GM08714 (cell line): ENCODE data around the gene PCED1A.
A peak's percentile ranks its signal among the peaks of the same experiment; 100 is the strongest.

Source experiments
- H3K4me3 ChIP-seq: fragments of 200-500 bp; sonication (Bioruptor generic); 2 replicates; pipeline ENCODE4 v1.5.1; 2014; ENCODE audit warnings: mild to moderate bottlenecking, low read length, inconsistent platforms
- ZNF274 ChIP-seq: IDR thresholded peaks from 2 replicates; pipeline ENCODE4 v1.6.1; 2012; ENCODE audit warnings: mild to moderate bottlenecking, low read depth, low read length

The PCED1A gene

DNA sequence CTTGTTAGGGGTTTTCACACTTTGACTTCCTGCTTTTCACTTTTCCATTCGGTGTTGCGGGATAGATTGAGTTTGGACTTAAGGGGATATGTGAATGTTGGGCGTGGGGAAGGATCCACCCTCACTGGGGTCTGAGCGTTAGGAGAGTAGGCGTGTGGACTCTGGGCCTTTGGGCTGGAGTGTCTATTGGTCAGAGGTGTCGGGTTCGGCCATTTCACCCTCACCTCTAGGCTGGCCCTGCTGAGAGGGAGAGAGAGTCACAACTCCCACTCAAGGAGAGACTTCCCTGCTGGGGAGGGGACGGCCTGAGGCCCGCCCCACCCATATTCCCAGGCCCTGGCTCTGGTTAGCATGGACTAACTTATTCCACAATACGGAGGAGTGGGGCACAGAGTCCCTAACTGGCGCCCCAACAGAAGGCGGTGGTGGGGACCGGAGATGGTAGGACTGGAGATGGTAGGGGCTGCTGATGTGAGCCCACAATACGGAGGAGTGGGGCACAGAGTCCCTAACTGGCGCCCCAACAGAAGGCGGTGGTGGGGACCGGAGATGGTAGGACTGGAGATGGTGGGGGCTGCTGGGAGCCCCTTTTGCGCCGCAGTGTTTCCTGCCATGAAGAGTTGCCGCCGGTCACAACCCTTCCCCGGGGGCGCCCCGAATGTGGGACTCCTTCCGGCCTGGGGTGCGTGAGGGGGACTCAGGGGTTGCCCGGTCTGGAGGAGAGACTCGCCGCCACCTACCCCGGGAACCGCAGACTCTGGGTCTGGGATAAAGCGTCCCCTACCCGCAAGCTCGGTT lies 31.4 kb upstream of the PCED1A start:
- no peak for TF ChIP-seq ZNF274
- peak overlapping the region; percentile 44; the same call in 1 of the 2 replicates for H3K4me3 ChIP-seq

DNA sequence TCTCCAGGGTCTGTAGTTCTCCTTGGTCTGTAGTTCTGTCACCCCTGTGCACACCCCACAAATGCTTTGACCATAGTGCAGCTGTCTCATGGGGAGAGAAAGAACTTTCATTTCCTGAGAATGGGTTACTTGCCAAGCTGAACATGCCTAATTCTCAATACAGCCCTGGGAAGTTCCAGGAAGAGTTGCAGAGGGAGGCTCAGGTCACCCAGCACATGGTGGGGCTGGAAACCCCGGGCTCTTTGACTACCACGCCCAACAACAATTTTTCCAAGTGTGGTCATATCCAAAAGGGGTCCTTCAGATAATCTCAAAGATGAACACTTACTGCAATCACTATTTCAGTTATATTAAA lies 30.6 kb upstream of the PCED1A start:
- no peak for TF ChIP-seq ZNF274
- H3K4me3 ChIP-seq: no peak overlapping the region

DNA sequence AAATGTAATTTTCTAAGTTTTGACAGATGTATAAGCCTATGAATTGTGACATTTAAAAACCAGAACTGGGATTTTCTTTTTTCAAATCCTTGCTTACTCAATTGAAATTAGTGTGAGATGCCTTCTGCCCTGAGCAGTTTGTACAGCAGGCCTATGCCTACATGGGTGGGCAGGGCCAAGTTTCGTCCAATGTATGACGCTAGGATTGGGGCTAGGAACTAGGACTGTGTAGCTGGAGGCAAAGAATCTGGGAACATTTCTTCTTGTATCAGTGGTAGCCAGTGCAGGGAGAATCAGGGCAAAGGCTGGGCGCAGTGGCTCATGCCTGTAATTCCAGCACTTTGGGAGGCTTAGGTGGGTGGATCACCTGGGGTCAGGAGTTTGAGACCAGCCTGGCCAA lies 28.9 kb upstream of the PCED1A start:
- no peak overlapping the region for H3K4me3 ChIP-seq

DNA sequence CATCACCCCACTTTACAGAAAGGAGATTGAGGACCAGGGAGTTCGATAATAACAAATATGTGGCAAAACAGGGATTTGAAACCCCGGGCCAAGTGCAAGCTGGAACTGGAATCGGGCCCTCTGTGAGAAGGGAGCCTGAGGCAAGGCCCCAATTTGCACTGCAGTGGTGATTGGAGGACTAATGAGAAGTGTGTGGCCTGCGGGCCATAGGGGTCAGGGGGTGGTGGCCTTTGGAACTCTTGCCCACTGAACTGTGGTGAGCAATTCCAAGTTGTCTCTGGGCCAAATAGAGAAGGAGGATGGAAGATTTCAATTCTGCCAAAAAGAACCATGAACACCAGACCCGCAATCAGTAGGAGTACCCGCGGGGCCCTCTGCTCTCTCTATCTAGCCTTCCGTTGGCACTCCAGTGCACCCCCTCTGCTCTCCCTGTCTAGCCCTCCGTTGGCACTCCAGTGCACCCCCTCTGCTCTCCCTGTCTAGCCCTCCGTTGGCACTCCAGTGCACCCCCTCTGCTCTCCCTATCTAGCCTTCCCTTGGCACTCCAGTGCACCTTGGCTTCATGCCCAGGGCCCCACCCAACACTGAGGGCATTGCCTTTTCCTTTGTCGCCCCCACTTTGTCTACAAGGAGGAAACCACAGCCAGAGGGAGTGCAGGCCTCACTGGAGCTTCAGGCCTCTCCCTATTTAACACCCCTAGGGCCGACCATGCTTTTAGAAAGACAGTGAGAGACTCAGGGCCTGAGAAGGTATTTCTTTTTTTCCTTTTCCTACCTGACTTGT lies 26.8 kb upstream of the PCED1A start:
- H3K4me3 ChIP-seq: no peak overlapping the region
- TF ChIP-seq ZNF274: no peak

More for the DNA sequence above, 28.9 kb upstream of the PCED1A start:
- TF ChIP-seq ZNF274: no peak

DNA sequence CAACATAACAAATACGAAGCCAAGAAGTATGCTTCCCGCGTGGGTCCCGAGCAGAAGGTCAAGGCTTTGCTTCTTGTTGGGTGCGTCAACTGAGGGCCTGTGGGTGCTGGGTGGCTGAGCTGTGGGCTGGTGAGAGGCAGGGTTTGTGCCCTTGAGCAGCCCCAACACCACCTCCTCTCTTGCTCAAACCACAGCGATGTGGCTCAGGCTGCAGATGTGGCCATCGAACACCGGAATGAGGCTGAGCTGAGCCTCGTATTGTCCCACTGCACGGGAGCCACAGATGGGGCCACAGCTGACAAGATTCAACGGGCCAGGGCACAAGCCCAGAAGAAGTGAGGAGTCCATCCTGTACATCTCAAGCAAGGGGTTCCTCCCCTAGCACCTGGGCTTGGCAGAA lies 25.8 kb upstream of the PCED1A start:
- H3K4me3 ChIP-seq: no peak overlapping the region
- no peak for TF ChIP-seq ZNF274

DNA sequence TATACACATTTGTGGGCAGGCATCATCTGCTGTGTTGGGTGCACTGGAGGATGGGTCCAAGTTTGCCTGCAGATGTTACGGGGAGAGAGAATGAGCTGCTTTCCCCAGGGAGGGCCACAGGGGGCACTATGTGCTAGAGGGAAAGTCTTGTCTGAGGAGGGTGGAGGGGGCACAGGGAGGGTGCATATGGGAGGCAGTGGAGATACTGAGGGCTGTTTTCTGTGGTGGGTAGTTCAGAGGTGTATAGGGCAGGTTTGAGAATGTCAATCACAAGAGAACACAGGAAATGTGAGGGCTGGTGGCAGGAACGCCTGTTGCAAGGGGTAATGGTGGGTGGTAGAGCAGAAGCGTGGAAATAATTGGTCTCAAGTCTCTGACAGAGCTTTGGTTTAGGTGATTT lies 25.2 kb upstream of the PCED1A start:
- TF ChIP-seq ZNF274: no peak
- H3K4me3 ChIP-seq: no peak overlapping the region

DNA sequence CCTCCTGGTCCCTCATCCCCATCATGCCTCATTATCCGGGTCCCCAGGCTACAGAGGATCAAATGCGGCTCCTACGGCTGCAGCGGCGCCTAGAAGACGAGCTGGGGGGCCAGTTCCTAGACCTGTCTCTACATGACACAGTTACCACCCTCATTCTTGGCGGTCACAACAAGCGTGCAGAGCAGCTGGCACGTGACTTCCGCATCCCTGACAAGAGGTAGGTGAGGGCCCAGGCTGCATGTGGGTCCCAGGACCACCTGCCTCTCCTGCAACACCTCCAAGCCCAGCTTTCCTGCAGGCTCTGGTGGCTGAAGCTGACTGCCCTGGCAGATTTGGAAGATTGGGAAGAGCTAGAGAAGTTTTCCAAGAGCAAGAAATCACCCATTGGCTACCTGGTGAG lies 24.6 kb upstream of the PCED1A start:
- H3K4me3 ChIP-seq: no peak overlapping the region
- TF ChIP-seq ZNF274: no peak

DNA sequence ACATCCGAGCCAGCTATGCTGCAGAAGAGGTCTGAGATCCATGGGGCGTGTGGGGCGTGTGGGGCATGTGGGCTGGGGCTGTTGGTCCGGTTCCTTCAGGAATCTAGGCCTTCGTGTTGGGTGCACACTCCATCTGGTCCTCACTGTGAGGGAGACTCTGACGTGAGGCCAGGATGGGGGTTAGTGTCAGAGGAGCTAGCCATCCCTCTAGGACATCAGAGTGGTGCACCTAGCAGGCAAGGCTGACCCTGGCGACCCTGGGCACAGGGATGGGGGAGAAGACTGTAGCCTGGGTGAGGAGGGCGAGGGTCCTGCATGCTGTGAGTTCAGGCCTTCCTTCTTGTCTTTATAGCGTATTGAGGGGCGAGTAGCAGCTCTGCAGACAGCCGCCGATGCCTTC lies 24.2 kb upstream of the PCED1A start:
- H3K4me3 ChIP-seq: no peak overlapping the region
- TF ChIP-seq ZNF274: no peak

DNA sequence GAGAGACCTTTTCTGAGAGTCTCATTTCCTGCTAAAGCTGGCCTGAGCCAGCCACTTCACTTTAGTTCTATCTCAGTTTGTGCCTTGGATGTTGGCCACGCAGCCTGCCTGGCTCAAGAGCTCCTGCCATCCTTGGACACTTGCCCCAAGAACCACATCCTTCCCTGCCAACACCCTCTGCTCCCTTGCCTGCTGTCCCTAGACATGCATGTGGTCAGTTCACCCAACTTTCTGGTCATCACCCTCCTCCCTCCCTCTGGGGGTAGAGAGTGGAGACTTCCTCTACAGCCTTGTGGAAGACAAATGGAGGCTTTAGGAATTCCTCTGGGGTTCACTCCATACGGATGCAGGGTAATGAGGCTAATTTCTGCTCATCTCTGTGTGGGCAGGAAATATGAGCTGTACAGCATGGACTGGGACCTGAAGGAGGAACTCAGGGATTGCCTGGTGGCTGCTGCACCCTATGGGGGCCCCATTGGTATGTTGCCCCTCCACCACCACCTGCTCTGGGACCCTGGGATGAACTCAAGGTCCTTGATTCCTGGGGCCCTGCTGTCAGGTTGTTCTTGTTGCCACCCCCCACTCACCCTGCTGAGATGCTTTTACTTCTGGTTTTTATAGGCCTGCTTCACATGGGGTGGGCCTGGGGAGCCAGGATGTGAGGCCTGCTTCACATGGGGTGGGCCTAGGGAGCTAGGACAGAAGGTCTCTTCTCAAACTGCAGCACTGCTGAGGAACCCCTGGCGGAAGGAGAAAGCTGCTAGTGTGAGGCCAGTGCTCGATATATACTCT lies 19.1 kb upstream of the PCED1A start:
- H3K4me3 ChIP-seq: no peak overlapping the region
- TF ChIP-seq ZNF274: no peak

DNA sequence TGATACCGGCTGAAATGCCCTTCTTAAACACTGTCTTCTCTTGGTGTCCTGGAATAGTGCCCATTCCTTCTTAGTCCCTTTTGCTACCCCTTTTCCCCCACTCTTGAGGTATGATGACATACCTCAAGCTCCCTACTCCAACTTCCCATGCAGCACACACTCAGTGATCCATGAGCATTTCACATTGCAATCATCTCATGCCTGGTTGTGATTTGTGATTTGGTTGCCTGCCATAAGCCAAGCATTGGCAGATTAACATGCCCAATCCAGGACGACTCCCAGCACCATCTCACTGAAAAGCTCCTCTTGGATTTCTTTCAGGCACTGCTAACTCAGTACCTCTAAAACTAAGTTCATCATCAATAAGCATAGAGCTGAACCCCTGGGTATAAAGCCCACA lies 18.1 kb upstream of the PCED1A start:
- TF ChIP-seq ZNF274: no peak
- H3K4me3 ChIP-seq: no peak overlapping the region

DNA sequence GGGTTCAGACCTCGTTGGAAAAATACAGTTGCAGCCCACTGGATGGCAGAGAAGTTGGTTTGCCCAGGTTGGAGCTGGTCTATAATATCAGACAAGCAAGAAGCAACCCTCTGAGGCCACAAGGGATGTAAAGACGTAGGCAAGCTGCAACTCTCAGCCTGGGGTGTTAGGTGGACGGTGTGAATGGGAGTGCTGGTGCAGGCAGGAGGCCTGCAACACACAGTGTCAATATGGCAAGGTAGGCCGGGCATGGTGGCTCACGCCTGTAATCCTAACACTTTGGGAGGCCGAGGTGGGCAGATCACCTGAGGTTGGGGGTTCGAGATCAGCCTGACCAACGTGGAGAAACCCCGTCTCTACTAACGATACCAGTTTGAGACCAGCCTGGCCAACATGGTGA lies 10.6 kb upstream of the PCED1A start:
- no peak overlapping the region for H3K4me3 ChIP-seq
- TF ChIP-seq ZNF274: no peak

DNA sequence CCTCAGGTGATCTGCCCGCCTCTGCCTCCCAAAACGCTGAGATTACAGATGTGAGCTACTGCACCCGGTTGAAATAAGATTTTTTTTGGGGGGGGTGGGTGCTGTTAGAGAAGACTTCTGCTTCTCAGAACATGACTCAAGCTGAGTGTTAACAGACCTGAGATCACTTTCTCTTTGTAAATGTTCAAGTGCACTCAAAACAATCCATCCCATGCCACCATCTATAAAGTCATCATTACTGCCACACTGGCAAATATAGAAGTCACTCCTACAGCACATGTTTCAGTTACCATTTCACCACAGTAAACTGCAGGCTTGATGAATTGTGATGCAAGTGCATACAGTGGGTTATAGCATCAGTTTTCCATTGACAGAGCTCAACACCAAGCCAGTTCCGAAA lies 9.1 kb upstream of the PCED1A start:
- no peak overlapping the region for H3K4me3 ChIP-seq
- TF ChIP-seq ZNF274: no peak

DNA sequence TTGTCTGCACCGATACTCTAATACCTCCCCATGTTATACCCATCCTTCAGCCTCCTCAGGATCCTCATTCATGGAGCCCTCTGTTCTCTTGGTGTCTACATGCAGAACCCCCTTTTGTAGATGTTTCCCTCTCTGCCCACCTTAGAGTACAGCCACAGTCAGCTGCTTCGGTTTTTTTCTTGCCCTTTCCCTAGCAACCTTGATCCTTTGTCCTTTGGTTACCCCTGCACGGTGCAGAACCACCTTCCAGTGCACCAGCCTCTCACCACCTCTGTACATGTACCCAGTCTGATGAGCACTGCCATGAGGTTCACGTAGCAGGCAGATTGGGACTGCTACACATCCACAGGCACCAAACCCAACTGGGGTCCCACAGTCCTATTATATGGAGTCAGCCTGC lies 7.3 kb upstream of the PCED1A start:
- no peak for TF ChIP-seq ZNF274
- no peak overlapping the region for H3K4me3 ChIP-seq

DNA sequence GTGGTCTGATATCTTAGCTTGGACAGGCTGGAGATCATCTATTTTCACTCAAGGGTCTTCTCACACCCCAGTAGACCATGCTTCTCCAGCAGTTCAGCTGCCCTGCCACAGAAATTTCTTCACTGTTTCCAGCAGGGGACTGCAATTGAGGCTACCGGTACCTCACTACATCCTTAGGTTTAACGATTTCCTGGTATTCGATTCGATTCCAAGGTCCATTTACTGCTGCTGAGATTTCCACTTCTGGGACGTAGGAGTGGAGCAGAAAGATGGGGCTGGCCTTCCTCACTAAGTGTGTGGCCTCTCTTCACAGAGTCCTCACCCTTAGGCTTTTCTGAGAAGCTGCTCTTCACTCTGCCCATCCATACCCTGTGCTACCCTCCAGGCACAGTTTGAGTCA lies 6.2 kb upstream of the PCED1A start:
- no peak overlapping the region for H3K4me3 ChIP-seq
- TF ChIP-seq ZNF274: no peak

DNA sequence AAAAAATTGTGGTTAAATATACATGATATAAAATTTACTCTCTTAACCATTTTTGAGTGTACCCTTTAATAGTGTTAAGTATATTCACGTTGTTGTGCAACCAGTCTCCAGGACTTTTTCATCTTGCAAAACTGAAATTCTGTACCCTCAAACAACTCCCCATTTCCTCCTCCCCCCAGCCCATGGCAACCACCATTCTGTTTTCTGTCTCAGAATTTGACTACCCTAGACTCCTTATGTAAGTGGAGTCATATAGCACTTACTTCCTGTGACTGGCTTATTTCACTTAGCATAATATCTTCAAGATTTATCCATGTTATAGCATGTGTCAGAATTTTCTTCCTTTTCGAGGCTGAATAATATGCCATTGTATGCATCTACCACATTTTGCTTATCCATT lies 5.2 kb upstream of the PCED1A start:
- no peak overlapping the region for H3K4me3 ChIP-seq
- TF ChIP-seq ZNF274: no peak
